Endothelial cell of coronary artery (primary cell): ENCODE results near the gene SERPINE3. TPM values are rescaled to one million over a fixed set of nuclear protein-coding genes. Genes with fewer than 3 reads are reported as not detected.

Experiments
- total RNA-seq: library from RNA; depleted of rRNA; stranded (reverse); fragments of >200 nt; gene quantifications from 2 replicates; pipeline ENCODE4 v1.2.3, GENCODE V29; 2014

The SERPINE3 gene
- not detected in 2 replicates for total RNA-seq

GRCh38 chr13:51339354-51339753 lies at the start of gene SERPINE3:
SERPINE3 (plus strand) TSS chr13:51339691; CDS start chr13:51341092, 1,401 bp downstream.

Other genes starting within 250 kb of the SERPINE3 start
- 0.09 TPM in 1 of 2 replicates, not detected in the other for gene C13orf42, start 228.4 kb upstream of the SERPINE3 start, total RNA-seq
- 1.9 and 4.2 TPM in 2 replicates for gene FAM124A, start 117.3 kb upstream of the SERPINE3 start, total RNA-seq
- 29.7 and 36.9 TPM in 2 replicates for gene INTS6, start 113.3 kb downstream of the SERPINE3 start, total RNA-seq
- 1.4 and 2.9 TPM in 2 replicates for gene WDFY2, start 244.8 kb downstream of the SERPINE3 start, total RNA-seq